ES-I3 (cell line): ENCODE results near the gene DOCK8.

Source experiments
- H3K36me3 ChIP-seq: 2 replicates; pipeline ENCODE4 v1.6.1; 2013; ENCODE audit warnings: mild to moderate bottlenecking, low read length, control low read depth, moderate library complexity; ENCODE audit not compliant: insufficient read depth
- H3K4me1 ChIP-seq: 2 replicates; pipeline ENCODE4 v1.6.1; 2013; ENCODE audit warnings: mild to moderate bottlenecking, control low read depth, low read length; ENCODE audit not compliant: insufficient read depth
- H3K9ac ChIP-seq: 2 replicates; pipeline ENCODE4 v1.6.1; 2013; ENCODE audit warnings: low read depth, mild to moderate bottlenecking, low read length, moderate library complexity
- H3K9me3 ChIP-seq: 2 replicates; pipeline ENCODE4 v1.6.1; 2013; ENCODE audit warnings: mild to moderate bottlenecking, low read length, moderate library complexity; ENCODE audit not compliant: control insufficient read depth, insufficient read depth

DOCK8 gene

DNA sequence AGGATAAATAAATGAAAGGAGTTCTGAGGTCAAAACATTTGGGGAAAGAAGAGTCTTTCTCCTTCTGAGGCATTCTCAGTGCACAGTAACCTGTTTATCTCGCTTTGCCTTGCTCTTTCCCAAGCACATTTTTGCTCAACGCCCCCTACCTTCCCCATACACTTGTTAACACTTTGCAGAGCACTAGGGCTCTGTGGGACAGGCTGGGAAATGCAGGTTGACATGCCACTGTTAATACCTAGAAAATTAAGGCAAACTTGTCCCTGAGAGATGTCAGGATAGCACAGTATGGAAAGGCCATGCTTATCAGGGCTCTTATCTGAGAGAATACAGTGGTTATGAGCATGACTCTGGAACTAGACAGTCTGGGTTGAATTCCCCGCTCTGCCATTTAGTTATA, 152.0 kb downstream of the DOCK8 start:
- Histone ChIP-seq H3K4me1 (peaks cover 8% of the 10 kb centered on the region; the same call in 1 of the 2 replicates), H3K9me3 (no peaks in the 10 kb centered on the region), H3K36me3 (no peaks in the 10 kb centered on the region), H3K9ac (no peak overlapping the region)

DNA sequence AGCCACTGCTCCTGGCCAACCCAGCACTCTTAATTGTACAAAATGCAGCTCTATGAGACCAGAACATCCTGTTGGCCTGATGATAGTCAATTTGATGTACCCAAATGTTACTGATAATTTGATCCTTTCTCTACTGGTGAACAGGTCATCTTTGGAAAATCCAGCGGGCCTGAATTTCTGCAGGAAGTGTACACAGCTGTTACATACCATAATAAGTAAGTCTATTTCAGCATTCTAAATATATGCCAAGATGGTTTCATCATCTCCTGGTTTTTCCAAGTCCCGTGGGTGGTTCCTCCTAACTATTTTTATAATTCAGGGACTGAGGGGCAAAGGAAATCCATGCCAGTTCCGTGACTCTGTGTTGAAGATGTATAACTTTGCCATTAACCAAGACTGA, 155.4 kb downstream of the DOCK8 start:
- no peaks in the 10 kb centered on the region for H3K36me3 ChIP-seq
- peaks cover 8% of the 10 kb centered on the region; the same call in 1 of the 2 replicates for H3K4me1 ChIP-seq
- H3K9me3 ChIP-seq: no peaks in the 10 kb centered on the region
- H3K9ac ChIP-seq: no peak overlapping the region

DNA sequence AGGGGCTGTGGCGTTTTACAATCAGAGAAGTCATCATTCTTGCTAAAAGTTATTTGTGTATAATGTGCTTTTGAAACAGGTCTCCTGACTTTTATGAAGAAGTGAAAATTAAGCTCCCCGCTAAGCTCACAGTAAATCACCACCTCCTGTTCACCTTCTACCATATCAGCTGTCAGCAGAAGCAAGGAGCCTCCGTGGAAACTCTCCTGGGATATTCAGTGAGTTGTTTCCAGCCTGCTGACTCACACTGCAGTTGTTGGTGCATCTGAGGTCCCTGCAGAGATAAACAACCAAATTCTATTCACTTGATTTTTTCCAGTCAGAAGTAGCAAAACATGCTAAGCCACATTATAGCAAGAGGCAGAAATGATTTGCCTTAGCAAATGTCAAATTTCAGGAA, 156.7 kb downstream of the DOCK8 start:
- H3K36me3 ChIP-seq: no peaks in the 10 kb centered on the region
- H3K4me1 ChIP-seq: peaks cover 8% of the 10 kb centered on the region; the same call in 1 of the 2 replicates
- H3K9ac ChIP-seq: no peak overlapping the region
- no peaks in the 10 kb centered on the region for H3K9me3 ChIP-seq

DNA sequence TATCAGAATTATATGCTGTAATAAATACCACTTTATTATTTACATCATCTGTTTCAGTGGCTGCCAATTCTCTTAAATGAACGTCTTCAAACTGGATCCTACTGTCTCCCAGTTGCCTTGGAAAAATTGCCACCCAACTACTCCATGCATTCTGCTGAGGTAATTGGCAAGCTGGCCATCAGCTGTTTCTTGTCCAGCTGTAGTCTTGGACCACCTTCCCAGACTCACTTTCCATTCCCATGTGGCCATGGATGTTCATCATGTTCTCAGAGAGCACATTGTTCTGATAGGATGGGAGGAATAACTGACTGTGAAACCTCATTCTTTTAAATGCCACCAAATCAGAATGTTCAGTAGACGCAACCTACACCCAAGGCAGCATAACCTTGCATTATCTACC, 157.5 kb downstream of the DOCK8 start:
- Histone ChIP-seq H3K9ac (no peak overlapping the region), H3K36me3 (no peaks in the 10 kb centered on the region), H3K9me3 (no peaks in the 10 kb centered on the region), H3K4me1 (peaks cover 8% of the 10 kb centered on the region; the same call in 1 of the 2 replicates)

DNA sequence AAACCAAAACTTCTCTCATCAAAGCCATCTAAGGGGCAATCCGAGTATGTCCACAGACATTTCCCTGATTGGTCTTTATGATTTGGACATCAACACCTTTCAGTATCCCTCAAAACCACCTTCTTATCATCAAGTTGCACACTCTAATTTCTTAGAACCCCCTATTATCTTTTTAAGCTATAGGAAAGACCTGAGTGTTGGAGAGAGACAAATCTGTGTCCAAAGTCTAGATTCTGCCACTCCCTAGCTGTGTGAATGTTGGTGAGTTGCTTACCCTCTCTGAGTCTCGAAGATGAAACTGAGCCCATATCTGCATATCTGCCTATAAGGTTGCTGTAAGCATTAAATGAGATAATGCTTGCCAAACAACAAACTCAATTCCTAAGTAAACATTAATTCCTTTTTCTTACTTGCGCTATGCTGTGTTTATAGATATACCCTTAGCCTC, 159.1 kb downstream of the DOCK8 start:
- H3K9me3 ChIP-seq: no peaks in the 10 kb centered on the region
- H3K36me3 ChIP-seq: no peaks in the 10 kb centered on the region
- H3K9ac ChIP-seq: no peak overlapping the region
- H3K4me1 ChIP-seq: peaks cover 8% of the 10 kb centered on the region; the same call in 1 of the 2 replicates

DNA sequence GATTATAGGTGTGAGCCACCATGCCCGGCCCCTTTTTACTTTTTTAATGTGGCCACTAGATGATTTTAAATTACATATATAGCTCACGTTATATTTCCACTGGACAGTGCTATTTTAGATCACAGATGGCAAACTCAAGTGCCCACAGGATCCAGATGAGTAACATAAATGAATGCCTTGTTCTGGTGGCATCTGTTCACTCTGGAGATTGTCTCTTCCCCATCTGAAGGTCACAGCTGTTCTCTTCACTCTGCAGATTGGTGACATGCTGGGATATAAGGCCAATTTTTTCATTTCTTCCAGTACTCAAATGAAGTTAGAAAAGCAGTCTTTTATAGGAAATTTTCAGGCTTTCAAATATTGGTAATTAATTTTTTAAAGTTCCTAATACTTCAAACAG, 160.1 kb downstream of the DOCK8 start:
- Histone ChIP-seq H3K36me3 (no peaks in the 10 kb centered on the region), H3K4me1 (peaks cover 8% of the 10 kb centered on the region; the same call in 1 of the 2 replicates), H3K9me3 (no peaks in the 10 kb centered on the region), H3K9ac (no peak overlapping the region)

DNA sequence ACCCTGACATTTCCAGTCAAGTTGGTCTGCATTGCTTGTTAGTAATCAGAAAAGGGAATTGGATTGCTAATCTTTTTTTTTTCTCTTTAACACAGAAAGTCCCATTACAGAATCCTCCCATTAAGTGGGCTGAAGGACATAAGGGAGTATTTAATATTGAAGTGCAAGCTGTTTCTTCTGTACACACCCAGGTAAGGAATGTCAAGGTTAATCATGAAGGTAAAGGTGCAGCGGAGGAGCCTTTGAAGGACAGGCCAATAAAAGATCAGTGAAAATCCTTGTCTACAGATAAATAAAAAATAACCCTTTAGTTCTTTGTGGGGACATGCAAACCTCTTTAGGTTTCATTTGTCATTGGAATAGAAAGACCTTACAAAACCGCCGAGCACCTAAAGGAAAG, 161.4 kb downstream of the DOCK8 start:
- Histone ChIP-seq H3K4me1 (peaks cover under 1% of the 10 kb centered on the region; the same call in 1 of the 2 replicates), H3K9me3 (no peaks in the 10 kb centered on the region), H3K9ac (no peak overlapping the region), H3K36me3 (no peaks in the 10 kb centered on the region)

DNA sequence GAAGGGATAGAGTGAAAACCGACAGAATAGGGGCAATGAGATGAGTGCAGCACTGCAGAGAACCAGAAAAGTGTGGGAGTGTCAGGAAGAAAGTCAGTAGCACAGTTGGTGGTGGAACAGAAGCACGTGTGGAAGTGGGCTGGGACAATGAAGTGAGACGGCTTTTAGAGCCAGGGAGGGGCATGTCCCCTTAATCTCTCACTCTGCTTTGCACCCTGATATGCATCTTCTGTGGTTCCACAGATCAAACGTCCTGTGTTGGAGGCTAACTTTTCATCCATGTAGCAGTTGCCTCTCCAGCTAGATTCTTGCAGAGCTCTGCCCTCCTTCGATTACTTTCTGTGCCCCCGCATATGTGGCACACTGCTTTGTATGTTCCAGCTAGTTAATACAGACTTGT, 163.6 kb downstream of the DOCK8 start:
- H3K9ac ChIP-seq: no peak overlapping the region
- H3K4me1 ChIP-seq: no peaks in the 10 kb centered on the region
- H3K9me3 ChIP-seq: no peaks in the 10 kb centered on the region
- H3K36me3 ChIP-seq: no peaks in the 10 kb centered on the region

DNA sequence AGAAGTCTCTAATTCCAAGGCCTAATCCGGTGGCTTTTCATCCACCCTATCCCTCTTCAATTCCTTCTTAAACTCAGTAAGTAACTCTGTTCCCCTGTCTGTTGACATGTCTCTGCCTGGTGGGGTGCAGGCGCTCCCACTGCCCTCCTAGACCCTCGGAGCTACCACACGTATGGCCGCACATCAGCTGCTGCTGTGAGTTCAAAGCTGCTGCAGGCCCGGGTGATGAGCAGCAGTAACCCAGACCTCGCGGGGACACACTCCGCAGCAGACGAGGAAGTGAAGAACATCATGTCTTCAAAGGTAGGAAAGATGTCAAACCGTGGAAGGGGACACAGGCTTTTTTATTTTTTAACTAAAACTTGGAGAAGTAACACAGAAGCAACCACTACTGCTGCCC, 167.7 kb downstream of the DOCK8 start:
- Histone ChIP-seq H3K4me1 (peaks cover 6% of the 10 kb centered on the region), H3K9me3 (no peaks in the 10 kb centered on the region), H3K36me3 (no peaks in the 10 kb centered on the region), H3K9ac (no peak overlapping the region)

DNA sequence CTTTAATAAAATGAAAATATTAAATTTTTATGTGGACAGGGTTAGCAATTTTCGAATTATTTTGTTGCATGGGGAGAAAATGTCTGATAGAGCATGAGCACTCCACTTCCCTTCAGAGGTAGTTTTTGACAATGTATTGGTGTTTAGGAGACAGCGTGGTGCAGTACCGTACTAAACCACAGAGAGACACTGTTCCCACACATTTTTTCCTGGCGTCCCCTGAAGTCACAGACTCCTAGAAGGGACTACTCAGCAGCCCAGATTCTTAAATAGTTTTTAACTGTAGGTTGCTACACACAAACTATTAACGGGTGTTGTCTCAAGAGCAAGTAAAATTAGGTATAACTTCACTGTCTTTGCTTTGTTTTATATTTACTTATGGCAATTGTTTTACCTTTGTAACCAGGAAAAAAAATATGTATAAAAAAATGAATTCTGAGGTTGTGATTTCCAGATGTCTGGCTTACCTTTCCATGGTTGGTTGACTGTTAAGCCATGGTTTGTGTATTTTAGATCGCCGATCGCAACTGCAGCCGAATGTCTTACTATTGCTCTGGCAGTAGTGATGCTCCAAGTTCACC, 171.2 kb downstream of the DOCK8 start:
- no peaks in the 10 kb centered on the region for H3K36me3 ChIP-seq

DNA sequence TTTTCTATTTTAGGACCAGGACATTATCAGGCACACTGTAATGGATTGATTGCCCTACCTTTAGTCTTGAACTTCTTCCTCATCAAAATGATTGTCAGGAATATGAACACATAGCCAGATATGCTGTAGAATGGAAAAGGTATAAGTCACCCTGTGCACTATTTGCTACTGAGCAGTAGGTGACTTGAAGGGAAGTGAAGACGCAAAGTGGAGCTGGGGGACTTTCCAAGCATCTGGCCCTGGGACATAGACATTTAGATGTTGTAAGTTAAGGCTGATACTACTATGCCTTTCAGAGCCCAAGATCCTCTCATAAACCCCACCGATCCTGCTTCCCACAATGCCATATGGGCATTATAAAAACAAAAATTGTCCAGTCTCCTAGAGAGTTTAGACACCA, 174.5 kb downstream of the DOCK8 start:
- H3K9ac ChIP-seq: no peak overlapping the region
- H3K9me3 ChIP-seq: no peaks in the 10 kb centered on the region
- H3K4me1 ChIP-seq: peaks cover 13% of the 10 kb centered on the region
- no peaks in the 10 kb centered on the region for H3K36me3 ChIP-seq

More for the DNA sequence above, 171.2 kb downstream of the DOCK8 start:
- Histone ChIP-seq H3K4me1 (peaks cover 13% of the 10 kb centered on the region), H3K9ac (no peak overlapping the region), H3K9me3 (no peaks in the 10 kb centered on the region)

DNA sequence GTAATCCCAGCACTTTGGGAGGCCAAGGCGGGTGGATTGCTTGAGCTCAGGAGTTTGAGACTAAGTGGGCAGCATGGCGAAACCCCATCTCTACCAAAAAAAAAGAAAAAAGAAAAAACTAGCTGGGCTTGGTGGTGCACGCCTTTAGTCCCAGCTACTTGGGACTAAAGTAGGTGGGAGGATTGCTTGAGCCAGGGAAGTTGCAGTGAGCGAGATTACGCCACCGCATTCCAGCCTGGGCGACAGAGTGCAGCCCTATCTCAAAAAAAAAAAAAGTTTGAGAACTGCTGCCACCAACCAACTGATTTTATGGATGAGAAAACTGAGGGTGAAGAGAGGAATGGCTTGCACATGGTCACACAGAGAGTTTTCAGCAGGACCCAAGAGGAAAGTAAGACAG, 175.1 kb downstream of the DOCK8 start:
- no peak overlapping the region for H3K9ac ChIP-seq
- no peaks in the 10 kb centered on the region; the same call in 1 of the 2 replicates for H3K36me3 ChIP-seq
- peaks cover 13% of the 10 kb centered on the region for H3K4me1 ChIP-seq
- no peaks in the 10 kb centered on the region for H3K9me3 ChIP-seq

DNA sequence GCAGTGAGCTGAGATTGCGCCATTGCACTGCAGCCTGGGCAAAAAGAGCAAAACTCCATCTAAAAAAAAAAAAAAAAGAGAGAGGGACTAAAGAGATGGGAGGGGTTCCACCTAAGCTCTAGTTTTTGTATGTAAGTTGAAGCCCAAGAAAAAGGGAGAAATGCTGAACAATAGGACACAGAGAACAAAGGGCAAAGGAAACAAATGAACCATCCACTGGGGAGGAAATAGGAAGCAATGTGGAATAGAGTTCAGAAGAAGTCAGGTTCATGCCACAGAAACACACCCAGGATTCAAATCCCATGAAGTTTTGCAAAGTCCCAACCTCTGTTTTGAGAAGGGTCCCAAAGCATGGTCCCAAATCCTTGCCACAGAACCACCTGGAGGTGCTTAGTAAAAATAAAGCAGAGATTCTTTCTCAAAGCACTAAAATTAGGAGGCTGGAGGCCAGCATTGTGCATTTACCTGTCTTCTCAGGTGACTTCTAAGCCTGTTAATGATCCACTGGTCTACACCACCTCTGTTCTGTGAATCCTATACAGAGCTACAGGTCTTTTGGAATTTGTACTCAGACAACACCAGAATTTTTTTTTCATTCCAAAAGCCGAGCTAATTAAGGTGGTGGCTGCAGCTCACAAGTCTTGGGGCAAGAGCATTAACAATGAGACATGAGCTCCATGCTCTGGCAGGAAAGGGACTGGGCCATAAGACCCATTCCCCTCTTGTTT, 177.6 kb downstream of the DOCK8 start:
- Histone ChIP-seq H3K36me3 (no peaks in the 10 kb centered on the region; the same call in 1 of the 2 replicates), H3K4me1 (peaks cover 7% of the 10 kb centered on the region), H3K9me3 (no peaks in the 10 kb centered on the region; the same call in 1 of the 2 replicates), H3K9ac (no peak overlapping the region)

DNA sequence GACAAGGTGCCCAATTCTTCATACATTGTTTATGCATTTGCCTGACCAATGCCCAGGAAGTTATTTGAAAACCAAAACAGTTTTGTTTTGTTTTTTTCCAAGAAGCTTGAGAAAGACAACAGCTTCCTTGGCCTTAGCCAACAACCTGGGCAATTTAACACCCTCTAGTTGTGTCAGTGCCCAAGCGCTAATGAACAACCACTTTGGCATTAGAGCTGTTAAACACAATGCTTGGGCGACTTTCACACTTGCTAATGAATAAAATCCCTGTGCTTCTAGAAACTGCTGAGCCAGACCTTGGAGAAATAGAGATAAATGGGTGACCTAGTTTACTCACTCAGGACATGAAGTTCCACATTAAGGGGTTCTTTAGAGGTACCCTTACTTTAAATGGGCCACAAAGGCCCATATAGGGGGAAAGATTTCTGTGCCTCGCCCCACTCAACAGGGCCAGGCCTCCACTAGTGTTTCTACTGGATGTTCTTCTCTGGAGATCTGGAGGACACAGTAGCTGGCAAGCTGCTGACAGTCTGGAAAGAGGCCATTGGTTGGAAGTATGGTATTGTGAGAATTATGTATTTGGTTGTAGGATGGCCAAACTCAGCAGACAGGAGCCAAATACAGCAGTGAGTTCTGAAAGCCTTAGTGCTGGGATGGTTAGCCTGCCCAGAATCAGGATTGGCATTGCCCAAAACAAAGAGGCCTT, 179.8 kb downstream of the DOCK8 start:
- H3K9ac ChIP-seq: no peak overlapping the region
- H3K9me3 ChIP-seq: no peaks in the 10 kb centered on the region; the same call in 1 of the 2 replicates
- H3K36me3 ChIP-seq: no peaks in the 10 kb centered on the region; the same call in 1 of the 2 replicates
- H3K4me1 ChIP-seq: peaks cover 7% of the 10 kb centered on the region
